SK-N-SH treated with all-trans-retinoic acid at 6 μM for 48 hours (cell line): ENCODE data around the gene MMP19.

Source experiments
- ARNTL ChIP-seq: fragments of 450-650 bp; formaldehyde crosslinking; IDR thresholded peaks from 2 replicates; pipeline ENCODE4 v1.5.0; 2020; ENCODE audit warnings: low read depth, mild to moderate bottlenecking, moderate library complexity, borderline replicate concordance
- BACH2 ChIP-seq: fragments of 250-450 bp; sonication (Bioruptor Pico); IDR thresholded peaks from 2 replicates; pipeline ENCODE4 v1.9.0; 2021; ENCODE audit warnings: mild to moderate bottlenecking, borderline replicate concordance
- GLIS3 ChIP-seq: fragments of 250-450 bp; sonication (Bioruptor Pico); IDR thresholded peaks from 2 replicates; pipeline ENCODE4 v1.5.0; 2020; ENCODE audit warnings: mild to moderate bottlenecking, moderate library complexity
- OSR1 ChIP-seq: fragments of 250-450 bp; sonication (Bioruptor Pico); IDR thresholded peaks from 2 replicates; pipeline ENCODE4 v1.8.0; 2022; ENCODE audit warnings: moderate library complexity, mild to moderate bottlenecking, inconsistent platforms
- PPARA ChIP-seq: fragments of 250-450 bp; sonication (Bioruptor Pico); IDR thresholded peaks from 2 replicates; pipeline ENCODE4 v1.5.0; 2020; ENCODE audit warnings: mild to moderate bottlenecking, borderline replicate concordance
- RARB ChIP-seq: fragments of 250-450 bp; sonication (Bioruptor Pico); IDR thresholded peaks from 2 replicates; pipeline ENCODE4 v1.8.0; 2021; ENCODE audit warnings: mild to moderate bottlenecking, moderate library complexity
- SNAI2 ChIP-seq: fragments of 250-450 bp; sonication (Bioruptor Pico); IDR thresholded peaks from 2 replicates; pipeline ENCODE4 v1.5.0; 2020; ENCODE audit warnings: mild to moderate bottlenecking, moderate library complexity
- TCF4 ChIP-seq: fragments of 250-450 bp; sonication (Bioruptor Pico); IDR thresholded peaks from 2 replicates; pipeline ENCODE4 v1.8.0; 2021; ENCODE audit warnings: mild to moderate bottlenecking, moderate library complexity, borderline replicate concordance
- ZC3H10 ChIP-seq: fragments of 250-450 bp; sonication (Bioruptor Pico); IDR thresholded peaks from 2 replicates; pipeline ENCODE4 v1.5.1; 2021; ENCODE audit warnings: mild to moderate bottlenecking, moderate library complexity
- ZFP3 ChIP-seq: fragments of 250-450 bp; sonication (Bioruptor Pico); IDR thresholded peaks from 2 replicates; pipeline ENCODE4 v1.5.0; 2020; ENCODE audit warnings: mild to moderate bottlenecking, moderate library complexity
- ZFP30 ChIP-seq: fragments of 450-650 bp; formaldehyde crosslinking; IDR thresholded peaks from 2 replicates; pipeline ENCODE4 v1.5.0; 2022; ENCODE audit warnings: mild to moderate bottlenecking, moderate library complexity
- TF ChIP-seq, protein P1 (sequence below): fragments of 250-450 bp; sonication (Bioruptor Pico); IDR thresholded peaks from 2 replicates; pipeline ENCODE4 v1.8.0; 2020; ENCODE audit warnings: mild to moderate bottlenecking, moderate library complexity, borderline replicate concordance
- TF ChIP-seq, protein P2 (sequence below): fragments of 250-450 bp; sonication (Bioruptor Pico); IDR thresholded peaks from 2 replicates; pipeline ENCODE4 v1.5.1; 2020; ENCODE audit warnings: low read depth, mild to moderate bottlenecking, moderate library complexity
- TF ChIP-seq, protein P3 (sequence below): fragments of 250-450 bp; sonication (Bioruptor Pico); IDR thresholded peaks from 2 replicates; pipeline ENCODE4 v1.8.0; 2021; ENCODE audit warnings: low read depth, mild to moderate bottlenecking, moderate library complexity, borderline replicate concordance

DNA sequence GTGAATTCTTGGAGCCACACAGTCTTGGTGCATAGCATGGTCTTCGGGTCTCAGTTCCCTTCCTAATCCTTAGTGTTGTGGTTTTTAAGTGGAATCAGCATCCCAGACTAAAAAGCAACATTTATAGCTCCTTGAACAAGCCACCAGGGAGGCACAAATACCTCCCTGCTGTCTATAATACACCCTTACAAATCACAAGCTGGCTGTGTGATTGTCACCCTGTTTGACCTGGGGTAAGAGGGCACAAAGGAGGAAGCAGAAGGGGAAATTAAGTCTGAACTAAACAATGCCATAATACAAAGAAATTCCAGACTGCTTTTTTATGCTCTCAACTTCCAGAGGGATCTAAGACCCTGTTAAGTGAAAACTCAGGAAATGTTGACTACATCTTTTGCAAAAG, 7.7 kb upstream of the MMP19 start:
- no peak for TF ChIP-seq GLIS3 (CRISPR knock-in tag)
- TF ChIP-seq, protein P1, sequence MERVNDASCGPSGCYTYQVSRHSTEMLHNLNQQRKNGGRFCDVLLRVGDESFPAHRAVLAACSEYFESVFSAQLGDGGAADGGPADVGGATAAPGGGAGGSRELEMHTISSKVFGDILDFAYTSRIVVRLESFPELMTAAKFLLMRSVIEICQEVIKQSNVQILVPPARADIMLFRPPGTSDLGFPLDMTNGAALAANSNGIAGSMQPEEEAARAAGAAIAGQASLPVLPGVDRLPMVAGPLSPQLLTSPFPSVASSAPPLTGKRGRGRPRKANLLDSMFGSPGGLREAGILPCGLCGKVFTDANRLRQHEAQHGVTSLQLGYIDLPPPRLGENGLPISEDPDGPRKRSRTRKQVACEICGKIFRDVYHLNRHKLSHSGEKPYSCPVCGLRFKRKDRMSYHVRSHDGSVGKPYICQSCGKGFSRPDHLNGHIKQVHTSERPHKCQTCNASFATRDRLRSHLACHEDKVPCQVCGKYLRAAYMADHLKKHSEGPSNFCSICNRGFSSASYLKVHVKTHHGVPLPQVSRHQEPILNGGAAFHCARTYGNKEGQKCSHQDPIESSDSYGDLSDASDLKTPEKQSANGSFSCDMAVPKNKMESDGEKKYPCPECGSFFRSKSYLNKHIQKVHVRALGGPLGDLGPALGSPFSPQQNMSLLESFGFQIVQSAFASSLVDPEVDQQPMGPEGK (CRISPR knock-in tag): no peak
- TF ChIP-seq, protein P2, sequence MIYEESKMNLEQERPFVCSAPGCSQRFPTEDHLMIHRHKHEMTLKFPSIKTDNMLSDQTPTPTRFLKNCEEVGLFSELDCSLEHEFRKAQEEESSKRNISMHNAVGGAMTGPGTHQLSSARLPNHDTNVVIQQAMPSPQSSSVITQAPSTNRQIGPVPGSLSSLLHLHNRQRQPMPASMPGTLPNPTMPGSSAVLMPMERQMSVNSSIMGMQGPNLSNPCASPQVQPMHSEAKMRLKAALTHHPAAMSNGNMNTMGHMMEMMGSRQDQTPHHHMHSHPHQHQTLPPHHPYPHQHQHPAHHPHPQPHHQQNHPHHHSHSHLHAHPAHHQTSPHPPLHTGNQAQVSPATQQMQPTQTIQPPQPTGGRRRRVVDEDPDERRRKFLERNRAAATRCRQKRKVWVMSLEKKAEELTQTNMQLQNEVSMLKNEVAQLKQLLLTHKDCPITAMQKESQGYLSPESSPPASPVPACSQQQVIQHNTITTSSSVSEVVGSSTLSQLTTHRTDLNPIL (CRISPR knock-in tag): no peak
- no peak for TF ChIP-seq ZFP3 (CRISPR knock-in tag)
- no peak for TF ChIP-seq OSR1 (CRISPR knock-in tag)
- no peak for TF ChIP-seq RARB
- TF ChIP-seq SNAI2 (CRISPR knock-in tag): no peak
- no peak for TF ChIP-seq TCF4 (CRISPR knock-in tag)
- TF ChIP-seq, protein P3, sequence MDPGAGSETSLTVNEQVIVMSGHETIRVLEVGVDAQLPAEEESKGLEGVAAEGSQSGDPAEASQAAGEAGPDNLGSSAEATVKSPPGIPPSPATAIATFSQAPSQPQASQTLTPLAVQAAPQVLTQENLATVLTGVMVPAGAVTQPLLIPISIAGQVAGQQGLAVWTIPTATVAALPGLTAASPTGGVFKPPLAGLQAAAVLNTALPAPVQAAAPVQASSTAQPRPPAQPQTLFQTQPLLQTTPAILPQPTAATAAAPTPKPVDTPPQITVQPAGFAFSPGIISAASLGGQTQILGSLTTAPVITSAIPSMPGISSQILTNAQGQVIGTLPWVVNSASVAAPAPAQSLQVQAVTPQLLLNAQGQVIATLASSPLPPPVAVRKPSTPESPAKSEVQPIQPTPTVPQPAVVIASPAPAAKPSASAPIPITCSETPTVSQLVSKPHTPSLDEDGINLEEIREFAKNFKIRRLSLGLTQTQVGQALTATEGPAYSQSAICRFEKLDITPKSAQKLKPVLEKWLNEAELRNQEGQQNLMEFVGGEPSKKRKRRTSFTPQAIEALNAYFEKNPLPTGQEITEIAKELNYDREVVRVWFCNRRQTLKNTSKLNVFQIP (CRISPR knock-in tag): no peak
- no peak for TF ChIP-seq PPARA (CRISPR knock-in tag)
- no peak for TF ChIP-seq ZC3H10 (CRISPR knock-in tag)
- TF ChIP-seq ARNTL (CRISPR knock-in tag): no peak
- TF ChIP-seq BACH2 (CRISPR knock-in tag): no peak
- TF ChIP-seq ZFP30 (CRISPR knock-in tag): no peak
